Adrenal gland (tissue), 12 donors: Measurements from ENCODE around the gene KCNK18. TPM values are rescaled to one million over a fixed set of nuclear protein-coding genes. Genes with fewer than 3 reads are reported as not detected.

Experiments
- DNase-seq, 7 donors: peaks; one replicate each; pipeline ENCODE4 v3.0.0-alpha.2; 2019 to 2020
- H3K27ac ChIP-seq, 5 donors: fragments of 200-600 bp; sonication (generic) in 4 of 5; 1 replicate in 3 of 5; 2 replicates in 2 of 5; pipeline versions ENCODE4 v1.5.1 to v1.8.0; 2016 to 2020; ENCODE audit warnings: mild to moderate bottlenecking in 1 of 5
- H3K27me3 ChIP-seq: fragments of 200-600 bp; 2 replicates; pipeline ENCODE4 v1.8.0; 2021
- H3K36me3 ChIP-seq, 2 donors: fragments of 200-600 bp; replicated peaks in 1 of 2; 1 replicate in 1 of 2; 2 replicates in 1 of 2; pipeline versions ENCODE4 v1.5.1 to v1.8.0; 2018 to 2022
- H3K4me1 ChIP-seq, 2 donors: fragments of 200-600 bp; replicated peaks in 1 of 2; 1 replicate in 1 of 2; 2 replicates in 1 of 2; pipeline versions ENCODE4 v1.5.1 to v1.8.0; 2018 to 2021
- H3K4me3 ChIP-seq, 4 donors: fragments of 200-600 bp; sonication (generic) in 3 of 4; one replicate each; pipeline ENCODE4 v1.5.1; 2016 to 2018
- H3K9me3 ChIP-seq, 3 donors: fragments of 200-600 bp; sonication (generic) in 1 of 3; replicated peaks in 1 of 3; 1 replicate in 2 of 3; 2 replicates in 1 of 3; pipeline versions ENCODE4 v1.5.1 to v1.8.0; 2016 to 2021
- CTCF ChIP-seq, 6 experiments: fragments of 450-650 bp in 4 of 6; fragments of 200-600 bp in 2 of 6; sonication (generic) in 1 of 6; IDR thresholded peaks; 1 replicate in 5 of 6; 2 replicates in 1 of 6; pipeline versions ENCODE4 v1.5.1 to v1.8.0; 2016 to 2021; ENCODE audit warnings: antibody characterized with exemption in 6 of 6, mild to moderate bottlenecking in 2 of 6, moderate library complexity in 1 of 6
- POLR2A ChIP-seq, 2 donors: fragments of 450-650 bp; IDR thresholded peaks; one replicate each; pipeline ENCODE4 v1.6.1; 2017; ENCODE audit warnings: antibody characterized with exemption in 2 of 2, mild to moderate bottlenecking in 2 of 2, moderate library complexity in 1 of 2
- WGBS, 4 donors: extraction: QIAGEN DNeasy Blood & Tissue Kit in 2 of 4; methylation state at CpG; one replicate each; pipeline versions ENCODE4 v1.1.5 to v1.1.7; 2013 to 2017; 5-methylcytosine and 5-hydroxymethylcytosine counted together
- intact Hi-C, 2 donors: fragments of 100-400 bp; cut with DNase I; formaldehyde crosslinking; loops; one replicate each; pipeline versions ENCODE4 v1.14.1 to v1.15.0; 2022 to 2023
- polyA plus RNA-seq, 3 donors: library from polyadenylated mRNA; stranded (reverse); fragments of 200-250 nt in 2 of 3; fragments of 350-450 nt in 1 of 3; fragmentation: Illumina TruSeq in 1 of 3; extraction: RNeasy Lipid Tissue Mini Kit (QIAGEN cat#74804) in 1 of 3; gene quantifications; one replicate each; pipeline ENCODE4 v1.2.3, GENCODE V29; 2013 to 2014
- total RNA-seq, 9 donors: library from RNA; depleted of rRNA in 4 of 9; stranded (reverse); fragments of >200 nt in 4 of 9; fragments of 120-200 nt in 1 of 9; fragmentation: NEBNext Ultra II Directional in 1 of 9; extraction: Animal tissue kit (Norgen Biotek cat#: 25700) in 1 of 9; gene quantifications; one replicate each; pipeline versions ENCODE4 v1.1.0 to v1.2.4, GENCODE V29; 2013 to 2023
- donor health status: healthy with polysubstance abuse.
- donor health status: Bipolar disorder and iron deficiency.
- donor health status: DM: yes; HTN: yes; CAD: no.
- donor health status: DM: no; HTN: no; CAD: no.
- donor health status: DM: no; HTN: no; CAD: no.
- donor health status: DM: yes; HTN: yes; CAD: no.

Gene KCNK18
- total and polyA plus RNA-seq, 12 donors = not detected

GRCh38 chr10:117212176-117212575 is 14.9 kb downstream of the KCNK18 start:
- intact Hi-C loops = loop anchor here in 1 of 2 donors (10.0 kb wide), 1 partner anchor 103 kb away; no protein-coding TSS in a partner anchor
- Histone ChIP-seq H3K4me3 (no peak overlapping the region), H3K36me3 (no peaks in the 10 kb centered on the region), H3K9me3 (no peaks in the 10 kb centered on the region), H3K27ac (no peak overlapping the region), H3K4me1 (peaks cover 4 to 10% of the 10 kb centered on the region in 2 donors), H3K27me3 (peaks cover 18% of the 10 kb centered on the region)
- WGBS, 4 donors = 61 to 79% (median 73%) methylated on average over 1 of the region's 1 CpG
- TF ChIP-seq CTCF (IDR thresholded peaks at IDR 0.05) = no peak
- no peak for DNase-seq

GRCh38 chr10:117214401-117214800 is 17.1 kb downstream of the KCNK18 start:
- Histone ChIP-seq H3K27ac (no peak overlapping the region), H3K4me3 (no peak overlapping the region), H3K9me3 (no peaks in the 10 kb centered on the region), H3K4me1 (peaks cover 5 to 12% of the 10 kb centered on the region in 2 donors), H3K36me3 (no peaks in the 10 kb centered on the region), H3K27me3 (peaks cover 10% of the 10 kb centered on the region)
- intact Hi-C loops = loop anchor here in 1 of 2 donors (10.0 kb wide), 1 partner anchor 100 kb away; no protein-coding TSS in a partner anchor
- DNase-seq = no peak
- TF ChIP-seq CTCF (IDR thresholded peaks at IDR 0.05) = no peak
- TF ChIP-seq POLR2A (IDR thresholded peaks at IDR 0.05) = no peak
- 50 to 57% (median 52%) methylated on average over 1 of the region's 1 CpG for WGBS, 4 donors

DNA sequence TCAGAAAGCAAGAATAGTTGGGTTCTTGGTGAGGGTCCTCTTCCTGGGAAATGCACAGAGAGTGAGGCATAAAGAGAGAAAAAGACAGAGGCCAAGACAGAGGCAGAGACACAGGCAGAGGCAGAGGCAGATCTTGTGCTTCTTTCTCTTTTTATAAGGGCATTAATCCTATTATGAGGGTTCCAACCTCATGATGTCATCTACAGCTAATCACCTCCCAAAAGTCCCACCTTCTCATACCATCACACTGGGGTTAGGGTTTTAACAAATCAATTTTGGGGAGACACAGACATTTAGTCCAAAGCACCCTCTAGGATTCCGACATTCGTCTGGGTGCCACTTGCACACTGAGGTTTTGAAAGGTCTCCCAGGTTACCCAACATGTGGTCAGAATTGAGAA is 17.8 kb downstream of the KCNK18 start:
- no peak for DNase-seq
- H3K9me3 ChIP-seq = no peaks in the 10 kb centered on the region
- WGBS, 4 donors = 68 to 82% (median 71%) methylated on average over 2 of the region's 2 CpGs
- H3K4me3 ChIP-seq = no peak overlapping the region
- no peaks in the 10 kb centered on the region for H3K36me3 ChIP-seq
- intact Hi-C loops = loop anchor here (5.0 to 10.0 kb wide), 2 partner anchors 100 to 107 kb away; no protein-coding TSS in a partner anchor
- peaks cover 5 to 12% of the 10 kb centered on the region in 2 donors for H3K4me1 ChIP-seq
- peaks cover 10% of the 10 kb centered on the region for H3K27me3 ChIP-seq
- no peak overlapping the region for H3K27ac ChIP-seq
- TF ChIP-seq CTCF (IDR thresholded peaks at IDR 0.05) (no peak), POLR2A (IDR thresholded peaks at IDR 0.05) (no peak)

- Histone ChIP-seq H3K36me3 (no peaks in the 10 kb centered on the region), H3K9me3 (no peaks in the 10 kb centered on the region), H3K4me3 (no peak overlapping the region), H3K27me3 (peaks cover 10% of the 10 kb centered on the region), H3K4me1 (peaks cover 5 to 12% of the 10 kb centered on the region in 2 donors), H3K27ac (no peak overlapping the region)
- no peak for TF ChIP-seq POLR2A (IDR thresholded peaks at IDR 0.05)
- TF ChIP-seq CTCF (IDR thresholded peaks at IDR 0.05) = no peak
- 50 to 58% (median 55%) methylated on average over 13 to 15 of the region's 15 CpGs for WGBS, 4 donors
- peak in 1 of 7 donors; percentile 17 for DNase-seq
- intact Hi-C loops = loop anchor here (5.0 to 10.0 kb wide), 2 partner anchors 99 to 106 kb away; no protein-coding TSS in a partner anchor
Measured at GRCh38 chr10:117216028-117216427, 18.7 kb downstream of the KCNK18 start.
